Ectodermal cell (in vitro differentiated cells): ENCODE results near the gene MVD.

Source experiments
- H3K27ac ChIP-seq: 2 replicates; pipeline ENCODE4 v1.7.0; 2013; ENCODE audit warnings: mild to moderate bottlenecking, low read depth, low read length; ENCODE audit not compliant: insufficient read depth, poor library complexity, severe bottlenecking
- H3K27me3 ChIP-seq: 2 replicates; pipeline ENCODE4 v1.7.0; 2013; ENCODE audit warnings: mild to moderate bottlenecking, low read length; ENCODE audit not compliant: insufficient read depth, control insufficient read depth, poor library complexity, severe bottlenecking
- H3K36me3 ChIP-seq: one replicate; pipeline ENCODE4 v1.7.0; 2013; ENCODE audit warnings: low read length; ENCODE audit not compliant: control insufficient read depth, insufficient read depth
- H3K4me1 ChIP-seq: one replicate; pipeline ENCODE4 v1.7.0; 2013; ENCODE audit warnings: low read length; ENCODE audit not compliant: control insufficient read depth, insufficient read depth
- H3K4me3 ChIP-seq: 2 replicates; pipeline ENCODE4 v1.7.0; 2013; ENCODE audit warnings: low read depth, low read length, control low read depth; ENCODE audit not compliant: insufficient read depth
- H3K9me3 ChIP-seq: 2 replicates; pipeline ENCODE4 v1.7.0; 2013; ENCODE audit warnings: mild to moderate bottlenecking, low read length, moderate library complexity; ENCODE audit not compliant: control insufficient read depth
- WGBS, 2 experiments: methylation state at CpG; one replicate each; pipeline ENCODE4 v1.1.7; 2013; ENCODE audit warnings: missing lambda C conversion rate in 2 of 2; 5-methylcytosine and 5-hydroxymethylcytosine counted together

MVD gene

GRCh38 chr16:88624481-88624880 lies 38.4 kb downstream of the MVD start:
- WGBS, 2 experiments = 94 to 95% methylated on average over 18 of the region's 18 CpGs

GRCh38 chr16:88623858-88624257 lies 39.0 kb downstream of the MVD start:
- Histone ChIP-seq H3K27me3 (no peaks in the 10 kb centered on the region), H3K4me1 (no peaks in the 10 kb centered on the region), H3K36me3 (peaks cover 23% of the 10 kb centered on the region), H3K4me3 (no peak overlapping the region), H3K27ac (no peak overlapping the region), H3K9me3 (no peaks in the 10 kb centered on the region)
- WGBS, 2 experiments = 93 to 96% methylated on average over 13 of the region's 13 CpGs

More at GRCh38 chr16:88624481-88624880, 38.4 kb downstream of the MVD start:
- peaks cover 23% of the 10 kb centered on the region for H3K36me3 ChIP-seq
- no peak overlapping the region for H3K4me3 ChIP-seq
- H3K9me3 ChIP-seq = no peaks in the 10 kb centered on the region
- no peaks in the 10 kb centered on the region for H3K27me3 ChIP-seq
- H3K27ac ChIP-seq = no peak overlapping the region
- H3K4me1 ChIP-seq = no peaks in the 10 kb centered on the region

GRCh38 chr16:88622866-88623265 lies 40.0 kb downstream of the MVD start:
- H3K4me3 ChIP-seq = no peak overlapping the region
- peaks cover 26% of the 10 kb centered on the region for H3K36me3 ChIP-seq
- H3K27ac ChIP-seq = no peak overlapping the region
- H3K27me3 ChIP-seq = no peaks in the 10 kb centered on the region
- H3K9me3 ChIP-seq = no peaks in the 10 kb centered on the region
- WGBS, 2 experiments = 97% methylated on average over 29 of the region's 29 CpGs
- H3K4me1 ChIP-seq = no peaks in the 10 kb centered on the region

GRCh38 chr16:88622125-88622524 lies 40.8 kb downstream of the MVD start:
- H3K27ac ChIP-seq = no peak overlapping the region
- 95 to 96% methylated on average over 19 of the region's 19 CpGs for WGBS, 2 experiments

GRCh38 chr16:88619859-88620815 lies 42.8 kb downstream of the MVD start:
- 98% methylated on average over 14 of the region's 14 CpGs for WGBS, 2 experiments
- no peaks in the 10 kb centered on the region for H3K9me3 ChIP-seq
- peaks cover 26% of the 10 kb centered on the region for H3K36me3 ChIP-seq

More at GRCh38 chr16:88622125-88622524, 40.8 kb downstream of the MVD start:
- H3K4me3 ChIP-seq = no peak overlapping the region
- H3K36me3 ChIP-seq = peaks cover 26% of the 10 kb centered on the region
- no peaks in the 10 kb centered on the region for H3K4me1 ChIP-seq
- no peaks in the 10 kb centered on the region for H3K27me3 ChIP-seq
- no peaks in the 10 kb centered on the region for H3K9me3 ChIP-seq

GRCh38 chr16:88618956-88619667 lies 43.8 kb downstream of the MVD start:
- Histone ChIP-seq H3K27me3 (no peaks in the 10 kb centered on the region), H3K27ac (no peak overlapping the region), H3K4me3 (no peak overlapping the region), H3K4me1 (no peaks in the 10 kb centered on the region), H3K36me3 (peaks cover 20% of the 10 kb centered on the region), H3K9me3 (no peaks in the 10 kb centered on the region)
- 95 to 96% methylated on average over 19 of the region's 19 CpGs for WGBS, 2 experiments

More at GRCh38 chr16:88619859-88620815, 42.8 kb downstream of the MVD start:
- Histone ChIP-seq H3K27me3 (no peaks in the 10 kb centered on the region), H3K4me3 (no peak overlapping the region), H3K4me1 (no peaks in the 10 kb centered on the region), H3K27ac (no peak overlapping the region)

GRCh38 chr16:88618182-88618955 lies 44.5 kb downstream of the MVD start:
- H3K4me3 ChIP-seq = no peak overlapping the region
- no peaks in the 10 kb centered on the region for H3K27me3 ChIP-seq
- WGBS, 2 experiments = 89 to 91% methylated on average over 20 of the region's 20 CpGs
- no peak overlapping the region for H3K27ac ChIP-seq
- peaks cover 12% of the 10 kb centered on the region for H3K36me3 ChIP-seq
- no peaks in the 10 kb centered on the region for H3K9me3 ChIP-seq
- H3K4me1 ChIP-seq = no peaks in the 10 kb centered on the region

- WGBS, 2 experiments = 89 to 92% methylated on average over 20 of the region's 20 CpGs
- Histone ChIP-seq H3K36me3 (peaks cover 4% of the 10 kb centered on the region), H3K27ac (no peak overlapping the region)
Observed at GRCh38 chr16:88617268-88618031, 45.4 kb downstream of the MVD start.

GRCh38 chr16:88616736-88617135 lies 46.2 kb downstream of the MVD start:
- WGBS, 2 experiments = 94 to 96% methylated on average over 12 of the region's 12 CpGs
- Histone ChIP-seq H3K4me3 (no peak overlapping the region), H3K36me3 (peaks cover 5% of the 10 kb centered on the region), H3K9me3 (no peaks in the 10 kb centered on the region), H3K4me1 (no peaks in the 10 kb centered on the region), H3K27ac (no peak overlapping the region), H3K27me3 (no peaks in the 10 kb centered on the region)

More at GRCh38 chr16:88617268-88618031, 45.4 kb downstream of the MVD start:
- Histone ChIP-seq H3K4me3 (no peak overlapping the region), H3K4me1 (no peaks in the 10 kb centered on the region), H3K9me3 (no peaks in the 10 kb centered on the region), H3K27me3 (no peaks in the 10 kb centered on the region)
